HEK293 (cell line): ENCODE results near the gene ILF3.

Experiments
- CTCF ChIA-PET: fragments of 350-600 bp; formaldehyde crosslinking; extraction: SDS; loops from one replicate; lab custom pipeline; 2021; ENCODE audit warnings: antibody characterized with exemption; lab: Yijun Ruan, JAX
- POLR2A ChIA-PET: fragments of 300-600 bp; formaldehyde crosslinking; extraction: SDS; loops from one replicate; lab custom pipeline; 2020; ENCODE audit warnings: antibody characterized with exemption, inconsistent platforms; lab: Yijun Ruan, JAX
- H3K27ac ChIP-seq: fragments of 200-500 bp; sonication (Bioruptor generic); 2 replicates; pipeline ENCODE4 v1.5.1; 2014; ENCODE audit warnings: low read depth, low read length, control low read depth, inconsistent platforms; ENCODE audit errors: extremely low read depth
- H3K36me3 ChIP-seq, 2 experiments: fragments of 200-500 bp in 1 of 2; sonication (Bioruptor generic) in 1 of 2; 1 replicate in 1 of 2; 2 replicates in 1 of 2; pipeline ENCODE4 v1.5.1; 2014 to 2017; ENCODE audit warnings: inconsistent platforms in 2 of 2, low read length in 2 of 2; ENCODE audit not compliant: control insufficient read depth in 2 of 2, insufficient read depth in 1 of 2
- H3K4me1 ChIP-seq: fragments of 200-500 bp; sonication (Bioruptor generic); 2 replicates; pipeline ENCODE4 v1.5.1; 2014; ENCODE audit warnings: mild to moderate bottlenecking, low read length, inconsistent platforms; ENCODE audit not compliant: control insufficient read depth, insufficient read depth
- H3K4me3 ChIP-seq: 2 replicates; pipeline ENCODE4 v1.5.1; 2011; ENCODE audit warnings: low read depth, mild to moderate bottlenecking, control low read depth, low read length, moderate library complexity
- H3K9me3 ChIP-seq: fragments of 200-500 bp; sonication (Bioruptor generic); 2 replicates; pipeline ENCODE4 v1.5.1; 2014; ENCODE audit warnings: low read depth, low read length, inconsistent platforms; ENCODE audit not compliant: control insufficient read depth, insufficient read depth
- ELK4 ChIP-seq: IDR thresholded peaks from 2 replicates; pipeline ENCODE4 v1.6.1; 2011; ENCODE audit warnings: mild to moderate bottlenecking, low read depth, low read length, borderline replicate concordance
- KLF1 ChIP-seq: fragments of 450-650 bp; formaldehyde crosslinking; IDR thresholded peaks from 2 replicates; pipeline ENCODE4 v1.5.1; 2016; ENCODE audit warnings: missing biosample characterization, missing genetic modification characterization
- OVOL3 ChIP-seq: fragments of 450-650 bp; formaldehyde crosslinking; IDR thresholded peaks from 2 replicates; pipeline ENCODE4 v1.5.1; 2016; ENCODE audit warnings: missing biosample characterization, missing genetic modification characterization
- ZFHX2 ChIP-seq: fragments of 450-650 bp; formaldehyde crosslinking; conservative IDR thresholded peaks from 2 replicates; pipeline ENCODE4 v1.5.1; 2016; ENCODE audit warnings: missing biosample characterization, missing genetic modification characterization
- ZNF10 ChIP-seq: fragments of 450-650 bp; formaldehyde crosslinking; IDR thresholded peaks from 2 replicates; pipeline ENCODE4 v1.5.1; 2017; ENCODE audit warnings: missing biosample characterization, missing genetic modification characterization
- ZNF114 ChIP-seq: fragments of 450-650 bp; formaldehyde crosslinking; IDR thresholded peaks from 2 replicates; pipeline ENCODE4 v1.5.0; 2017; ENCODE audit warnings: missing biosample characterization, missing genetic modification characterization
- ZNF133 ChIP-seq: fragments of 450-650 bp; formaldehyde crosslinking; IDR thresholded peaks from 2 replicates; pipeline ENCODE4 v1.5.1; 2016; ENCODE audit warnings: missing biosample characterization, missing genetic modification characterization
- ZNF138 ChIP-seq: fragments of 450-650 bp; formaldehyde crosslinking; IDR thresholded peaks from 2 replicates; pipeline ENCODE4 v1.5.1; 2016; ENCODE audit warnings: missing biosample characterization, missing genetic modification characterization, borderline replicate concordance
- ZNF223 ChIP-seq: fragments of 450-650 bp; formaldehyde crosslinking; IDR thresholded peaks from 2 replicates; pipeline ENCODE4 v1.5.1; 2016; ENCODE audit warnings: missing biosample characterization, missing genetic modification characterization
- ZNF280D ChIP-seq: fragments of 450-650 bp; formaldehyde crosslinking; IDR thresholded peaks from 2 replicates; pipeline ENCODE4 v1.5.1; 2016; ENCODE audit warnings: missing biosample characterization, missing genetic modification characterization
- ZNF302 ChIP-seq: fragments of 450-650 bp; formaldehyde crosslinking; IDR thresholded peaks from 2 replicates; pipeline ENCODE4 v1.5.1; 2016; ENCODE audit warnings: missing biosample characterization, missing genetic modification characterization, low read depth
- ZNF335 ChIP-seq: fragments of 450-650 bp; formaldehyde crosslinking; conservative IDR thresholded peaks from 2 replicates; pipeline ENCODE4 v1.5.1; 2016; ENCODE audit warnings: missing biosample characterization, missing genetic modification characterization
- ZNF341 ChIP-seq: fragments of 450-650 bp; formaldehyde crosslinking; IDR thresholded peaks from 2 replicates; pipeline ENCODE4; 2016; ENCODE audit warnings: low read depth, missing biosample characterization, missing genetic modification characterization
- ZNF37A ChIP-seq: fragments of 450-650 bp; IDR thresholded peaks from 2 replicates; pipeline ENCODE4 v1.5.1; 2018; ENCODE audit warnings: missing biosample characterization, missing genetic modification characterization
- ZNF423 ChIP-seq: fragments of 450-650 bp; formaldehyde crosslinking; IDR thresholded peaks from 2 replicates; pipeline ENCODE4 v1.5.1; 2016; ENCODE audit warnings: missing biosample characterization, missing genetic modification characterization
- ZNF560 ChIP-seq: fragments of 450-650 bp; formaldehyde crosslinking; IDR thresholded peaks from 2 replicates; pipeline ENCODE4 v1.5.1; 2017; ENCODE audit warnings: missing biosample characterization, missing genetic modification characterization, borderline replicate concordance
- ZNF561 ChIP-seq: fragments of 450-650 bp; IDR thresholded peaks from 2 replicates; pipeline ENCODE4 v1.5.1; 2018; ENCODE audit warnings: missing biosample characterization, missing genetic modification characterization, borderline replicate concordance
- ZNF623 ChIP-seq: fragments of 450-650 bp; formaldehyde crosslinking; IDR thresholded peaks from 2 replicates; pipeline ENCODE4 v1.5.1; 2016; ENCODE audit warnings: missing biosample characterization, missing genetic modification characterization
- ZNF654 ChIP-seq: fragments of 450-650 bp; formaldehyde crosslinking; IDR thresholded peaks from 2 replicates; pipeline ENCODE4 v1.5.1; 2016; ENCODE audit warnings: low read depth, missing biosample characterization, missing genetic modification characterization
- ZNF707 ChIP-seq: fragments of 450-650 bp; formaldehyde crosslinking; IDR thresholded peaks from 2 replicates; pipeline ENCODE4 v1.5.1; 2016; ENCODE audit warnings: missing biosample characterization, missing genetic modification characterization
- ZNF777 ChIP-seq: fragments of 450-650 bp; formaldehyde crosslinking; IDR thresholded peaks from 2 replicates; pipeline ENCODE4 v1.5.1; 2017; ENCODE audit warnings: missing biosample characterization, missing genetic modification characterization, borderline replicate concordance
- TF ChIP-seq, protein P1 (sequence below): fragments of 450-650 bp; formaldehyde crosslinking; IDR thresholded peaks from 2 replicates; pipeline ENCODE4 v1.5.1; 2016; ENCODE audit warnings: missing biosample characterization, missing genetic modification characterization

The ILF3 gene

DNA sequence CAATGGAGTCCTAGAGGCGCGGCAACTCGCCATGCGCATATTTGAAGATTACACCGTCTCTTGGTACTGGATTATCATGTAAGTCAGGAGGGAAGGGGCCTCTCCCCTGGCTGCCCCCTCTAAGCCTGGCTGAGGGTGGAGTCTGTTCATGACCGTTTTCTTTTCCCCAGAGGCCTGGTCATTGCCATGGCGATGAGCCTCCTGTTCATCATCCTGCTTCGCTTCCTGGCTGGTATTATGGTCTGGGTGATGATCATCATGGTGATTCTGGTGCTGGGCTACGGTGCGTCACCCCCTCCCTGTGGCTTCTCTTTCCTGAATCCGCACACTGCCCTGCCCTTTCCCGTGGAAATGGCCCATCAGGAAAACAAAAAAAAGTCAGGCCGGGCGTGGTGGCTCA lies 22.3 kb upstream of the ILF3 start (continued):
- TF ChIP-seq ZNF280D (tag by site-specific recombination) = no peak
- no peak for TF ChIP-seq ZNF561 (tag by site-specific recombination)
- no peak for TF ChIP-seq ZNF37A (tag by site-specific recombination)
- TF ChIP-seq ZNF133 = no peak
- no peak for TF ChIP-seq ZFHX2
- no peak for TF ChIP-seq ZNF138 (tag by site-specific recombination)
- TF ChIP-seq ZNF114 (tag by site-specific recombination) = no peak
- no peak for TF ChIP-seq ZNF302
- no peak for TF ChIP-seq ZNF223
- no peak for TF ChIP-seq ZNF654 (tag by site-specific recombination)
- TF ChIP-seq ZNF560 (tag by site-specific recombination) = no peak
- no peak for TF ChIP-seq ZNF341 (tag by site-specific recombination)

- ChIA-PET POLR2A (interaction anchor here (0.6 kb wide), 1 partner anchor 404 kb away, joined by 3 read pairs; no protein-coding TSS in a partner anchor), CTCF (interaction anchor here (1.6 kb wide), 1 partner anchor 53 kb away, joined by 7 read pairs; no protein-coding TSS in a partner anchor)
- H3K36me3 ChIP-seq = peaks cover 0 to 73% of the 10 kb centered on the region in 2 experiments; a peak in 2 of 3 replicates
These were observed 19.7 kb upstream of the ILF3 start for GRCh38 chr19:10634430-10634829.

DNA sequence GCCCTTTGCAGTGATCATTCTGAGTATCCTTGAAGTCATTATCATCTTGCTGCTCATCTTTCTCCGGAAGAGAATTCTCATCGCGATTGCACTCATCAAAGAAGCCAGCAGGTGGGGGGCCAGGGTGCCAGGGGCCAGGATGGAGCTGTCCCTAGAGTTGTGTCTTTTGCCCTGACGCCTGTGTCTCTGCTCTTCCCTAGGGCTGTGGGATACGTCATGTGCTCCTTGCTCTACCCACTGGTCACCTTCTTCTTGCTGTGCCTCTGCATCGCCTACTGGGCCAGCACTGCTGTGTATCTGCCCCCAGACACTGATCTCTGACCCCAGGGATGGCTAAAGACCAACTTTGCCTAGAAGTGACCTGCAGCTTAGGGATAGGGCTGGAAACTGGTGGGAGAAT lies 19.2 kb upstream of the ILF3 start:
- no peak overlapping the region for H3K27ac ChIP-seq
- H3K36me3 ChIP-seq = peaks cover 0 to 77% of the 10 kb centered on the region in 2 experiments; a peak in 2 of 3 replicates
- CTCF ChIA-PET = interaction anchor here (0.9 to 1.6 kb wide), 3 partner anchors 53 to 65 kb away, joined by 3 to 7 read pairs (median 6); no protein-coding TSS in a partner anchor
- no peak for TF ChIP-seq ZNF133
- no peak for TF ChIP-seq ZNF423 (tag by site-specific recombination)
- TF ChIP-seq OVOL3 (tag by site-specific recombination) = no peak
- TF ChIP-seq KLF1 = no peak
- TF ChIP-seq ZNF707 (tag by site-specific recombination) = no peak
- TF ChIP-seq, protein P1, sequence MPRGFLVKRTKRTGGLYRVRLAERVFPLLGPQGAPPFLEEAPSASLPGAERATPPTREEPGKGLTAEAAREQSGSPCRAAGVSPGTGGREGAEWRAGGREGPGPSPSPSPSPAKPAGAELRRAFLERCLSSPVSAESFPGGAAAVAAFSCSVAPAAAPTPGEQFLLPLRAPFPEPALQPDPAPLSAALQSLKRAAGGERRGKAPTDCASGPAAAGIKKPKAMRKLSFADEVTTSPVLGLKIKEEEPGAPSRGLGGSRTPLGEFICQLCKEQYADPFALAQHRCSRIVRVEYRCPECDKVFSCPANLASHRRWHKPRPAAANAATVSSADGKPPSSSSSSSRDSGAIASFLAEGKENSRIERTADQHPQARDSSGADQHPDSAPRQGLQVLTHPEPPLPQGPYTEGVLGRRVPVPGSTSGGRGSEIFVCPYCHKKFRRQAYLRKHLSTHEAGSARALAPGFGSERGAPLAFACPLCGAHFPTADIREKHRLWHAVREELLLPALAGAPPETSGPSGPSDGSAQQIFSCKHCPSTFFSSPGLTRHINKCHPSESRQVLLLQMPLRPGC (tag by site-specific recombination) = no peak
- no peak for TF ChIP-seq ZNF777 (tag by site-specific recombination)
- TF ChIP-seq ELK4 = no peak
- H3K4me1 ChIP-seq = no peaks in the 10 kb centered on the region
- no peaks in the 10 kb centered on the region for H3K9me3 ChIP-seq
- H3K4me3 ChIP-seq = no peak overlapping the region
- POLR2A ChIA-PET = interaction anchor here (0.6 kb wide), 1 partner anchor 43 kb away, joined by 5 read pairs; no protein-coding TSS in a partner anchor

More at GRCh38 chr19:10634430-10634829, 19.7 kb upstream of the ILF3 start:
- Histone ChIP-seq H3K9me3 (no peaks in the 10 kb centered on the region), H3K4me3 (no peak overlapping the region), H3K4me1 (no peaks in the 10 kb centered on the region), H3K27ac (no peak overlapping the region)
- TF ChIP-seq ZNF10 (tag by site-specific recombination) (no peak), ZNF623 (tag by site-specific recombination) (peak; percentile 80), ZNF335 (tag by site-specific recombination) (no peak)
